Measurements from ENCODE around the gene LIF.

Gene LIF

GRCh38 chr22:30233582-30233981, 13.0 kb downstream of the LIF start:
- no peaks in the 10 kb centered on the region for H3K36me3 ChIP-seq
- DNase-seq: no peak
- no peaks in the 10 kb centered on the region for H3K4me1 ChIP-seq
- H3K27me3 ChIP-seq: no peaks in the 10 kb centered on the region
- no peak overlapping the region for H3K4me3 ChIP-seq (ENCODE audit: low read depth, low read length)
- no peak for TF ChIP-seq CTCF (IDR thresholded peaks at IDR 0.05; ENCODE audit: low read depth, low read length)
- no peaks in the 10 kb centered on the region for H3K9me3 ChIP-seq

- Histone ChIP-seq H3K9me3 (no peaks in the 10 kb centered on the region), H3K4me1 (no peaks in the 10 kb centered on the region), H3K27me3 (no peaks in the 10 kb centered on the region), H3K36me3 (no peaks in the 10 kb centered on the region), H3K4me3 (ENCODE audit: low read depth, low read length) (no peak overlapping the region)
- no peak for DNase-seq
- no peak for TF ChIP-seq CTCF (IDR thresholded peaks at IDR 0.05; ENCODE audit: low read depth, low read length)
These were observed 13.8 kb downstream of the LIF start for GRCh38 chr22:30232716-30233218.

- H3K9me3 ChIP-seq: no peaks in the 10 kb centered on the region; the same call in 1 of the 2 replicates
- no peaks in the 10 kb centered on the region for H3K27me3 ChIP-seq
- H3K36me3 ChIP-seq: no peaks in the 10 kb centered on the region
- H3K4me1 ChIP-seq: no peaks in the 10 kb centered on the region
- no peak for TF ChIP-seq CTCF (IDR thresholded peaks at IDR 0.05; ENCODE audit: low read depth, low read length)
- no peak overlapping the region for H3K4me3 ChIP-seq (ENCODE audit: low read depth, low read length)
- DNase-seq: no peak
These were observed 15.6 kb downstream of the LIF start for GRCh38 chr22:30230787-30231461.

- Histone ChIP-seq H3K4me3 (ENCODE audit: low read depth, low read length) (no peak overlapping the region), H3K27me3 (no peaks in the 10 kb centered on the region), H3K36me3 (no peaks in the 10 kb centered on the region), H3K4me1 (no peaks in the 10 kb centered on the region), H3K9me3 (no peaks in the 10 kb centered on the region; the same call in 1 of the 2 replicates)
- TF ChIP-seq CTCF (IDR thresholded peaks at IDR 0.05; ENCODE audit: low read depth, low read length): no peak
- DNase-seq: no peak
These were observed 16.2 kb downstream of the LIF start for GRCh38 chr22:30230330-30230729.

GRCh38 chr22:30228509-30229359, 17.8 kb downstream of the LIF start:
- Histone ChIP-seq H3K4me1 (no peaks in the 10 kb centered on the region), H3K27me3 (no peaks in the 10 kb centered on the region), H3K36me3 (no peaks in the 10 kb centered on the region), H3K4me3 (ENCODE audit: low read depth, low read length) (no peak overlapping the region), H3K9me3 (no peaks in the 10 kb centered on the region; the same call in 1 of the 2 replicates)
- no peak for DNase-seq
- no peak for TF ChIP-seq CTCF (IDR thresholded peaks at IDR 0.05; ENCODE audit: low read depth, low read length)
